GM21423 (cell line): ENCODE measurements around the gene MBNL2.

Source experiments
- ATAC-seq: cut with Tn5 transposase; IDR thresholded peaks from one replicate; pipeline ENCODE4 v1.9.1; 2021; ENCODE audit warnings: mild to moderate bottlenecking, moderate library complexity; ENCODE audit not compliant: unreplicated experiment

The MBNL2 gene

DNA sequence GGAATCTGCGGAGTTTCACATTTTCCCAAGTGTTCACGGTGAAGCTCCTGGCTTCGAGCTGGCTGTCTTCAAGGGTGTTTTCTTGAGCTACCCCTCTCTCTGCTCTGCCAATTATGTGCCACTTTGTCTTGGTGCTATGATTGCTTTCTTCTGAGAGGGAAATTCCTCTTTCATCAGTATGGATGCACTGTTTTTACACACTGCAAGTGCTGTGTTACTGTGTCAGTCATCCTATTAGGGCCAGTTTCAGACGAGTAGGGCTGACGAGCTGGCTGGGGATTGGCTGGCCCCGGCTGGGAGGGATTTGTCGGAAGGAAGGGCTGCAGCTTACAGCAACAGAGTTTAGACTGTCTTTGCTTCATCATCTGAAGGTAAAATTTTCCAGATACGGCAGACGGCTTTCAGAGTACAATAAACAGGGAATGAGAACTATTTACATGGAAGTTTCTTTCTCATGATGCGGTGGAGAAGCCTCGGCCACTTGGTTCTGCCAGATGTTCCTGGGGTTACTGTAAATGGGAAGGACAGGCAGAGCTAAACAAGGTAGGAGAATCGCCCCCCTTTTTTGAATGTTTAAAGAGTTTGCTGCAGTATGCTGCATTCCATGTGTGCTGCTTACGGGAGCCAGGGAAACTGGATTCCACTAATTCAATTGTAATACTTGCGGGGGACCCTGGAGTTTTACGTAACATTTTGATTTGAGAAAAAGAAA, at the start of gene MBNL2:
Gene MBNL2 (plus strand): TSS at position 345 of the 712 bp plus-strand sequence. CDS start 53,903 bp downstream, outside the sequence.
- peak; percentile 94 for ATAC-seq

GRCh38 chr13:97174638-97175037, 47.5 kb upstream of the MBNL2 start:
- no peak for ATAC-seq

DNA sequence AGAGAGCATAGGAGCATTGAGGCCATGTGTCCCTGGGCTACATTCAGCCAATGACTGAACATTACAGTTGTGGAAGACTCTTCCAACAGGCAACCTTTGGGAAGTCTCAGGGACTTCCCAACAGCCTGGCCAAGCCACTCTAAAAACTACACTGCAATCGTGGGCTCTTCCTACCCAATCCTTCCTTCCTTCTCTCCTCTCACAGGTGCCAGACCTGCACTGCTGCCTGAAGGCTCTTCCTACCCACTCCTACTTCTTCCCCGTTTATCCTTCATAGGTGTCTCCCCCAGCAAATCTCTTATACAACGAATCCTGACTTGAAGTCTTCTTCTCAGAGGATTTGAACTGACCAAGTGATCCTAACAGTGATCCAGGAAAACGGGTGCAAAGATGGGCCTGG, 47.1 kb upstream of the MBNL2 start:
- no peak for ATAC-seq

DNA sequence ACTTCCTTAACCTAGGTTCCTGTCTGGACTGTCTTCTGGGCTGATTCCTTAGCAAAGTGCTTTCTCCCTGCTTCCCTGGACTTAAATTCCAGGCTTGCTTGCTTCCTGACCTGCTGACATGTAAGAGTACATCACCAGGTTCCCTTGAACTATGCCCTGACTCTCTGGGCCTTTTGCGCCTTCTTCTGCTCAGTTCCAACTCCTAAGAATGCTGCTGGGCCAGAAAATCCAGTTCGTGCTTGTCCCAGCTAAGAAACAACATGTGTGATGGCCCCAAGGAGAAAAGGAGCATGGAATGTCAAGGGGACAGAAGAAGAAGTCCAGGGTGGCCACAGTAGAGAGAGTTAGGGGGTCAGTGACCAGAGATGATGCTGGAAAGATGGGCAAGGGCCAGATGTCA, 42.6 kb upstream of the MBNL2 start:
- no peak for ATAC-seq

DNA sequence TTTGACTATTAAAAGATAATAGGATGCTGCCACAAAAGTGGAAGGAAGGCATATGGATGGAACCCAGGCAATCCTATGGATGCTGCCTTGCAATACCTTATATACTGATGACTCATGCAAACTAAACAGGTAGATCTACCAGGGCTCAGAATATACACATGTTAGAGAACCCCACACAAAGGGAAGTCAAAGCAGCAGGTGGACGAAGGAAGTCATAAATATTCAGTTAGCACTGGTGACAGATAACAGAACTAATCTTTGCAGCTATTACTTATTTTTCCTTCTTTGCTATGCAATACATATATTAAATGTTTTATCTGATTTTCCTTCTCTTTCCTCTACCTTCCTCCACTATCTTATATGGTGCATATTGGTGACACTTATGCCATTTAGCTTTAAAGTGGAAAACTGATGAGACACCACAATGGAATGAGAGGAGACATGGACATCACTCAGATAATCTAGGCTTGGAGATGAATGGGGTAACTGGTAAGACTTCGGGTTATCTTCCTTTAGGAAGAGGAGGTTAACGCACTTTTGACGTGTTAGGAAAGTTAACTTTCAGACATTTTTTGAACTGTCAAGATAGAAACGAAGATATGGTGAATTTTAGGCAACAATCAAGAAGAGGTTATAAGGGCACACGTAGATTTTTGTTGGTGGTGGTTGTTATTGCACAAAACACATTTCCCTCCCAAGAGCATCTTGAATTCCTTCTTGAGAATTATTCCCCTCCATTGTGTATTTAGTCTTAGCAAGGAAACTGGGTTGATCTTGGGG, 39.8 kb upstream of the MBNL2 start:
- ATAC-seq = no peak

GRCh38 chr13:97185291-97185690, 36.8 kb upstream of the MBNL2 start:
- ATAC-seq = no peak

DNA sequence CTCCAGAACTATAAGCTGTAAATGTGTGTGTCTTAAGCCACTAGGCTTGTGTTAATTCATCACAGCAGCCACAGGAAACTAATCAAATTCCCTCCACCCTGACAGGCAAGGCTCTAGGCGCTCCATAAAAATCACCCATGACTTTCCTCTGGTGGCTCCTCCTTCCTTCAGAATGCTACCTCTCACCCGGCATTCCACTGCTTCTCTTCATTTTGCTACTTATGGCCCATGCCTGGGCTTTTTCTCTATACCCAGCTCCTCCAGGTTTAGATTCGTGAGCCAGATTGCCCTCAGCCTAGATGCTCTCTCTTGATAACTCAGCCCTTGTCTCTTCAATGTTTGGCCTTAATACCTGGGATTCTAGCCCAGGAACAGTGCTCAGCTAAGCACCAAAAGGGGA, 36.4 kb upstream of the MBNL2 start:
- no peak for ATAC-seq

- ATAC-seq = no peak
Measured at GRCh38 chr13:97188207-97188606, 33.9 kb upstream of the MBNL2 start.

DNA sequence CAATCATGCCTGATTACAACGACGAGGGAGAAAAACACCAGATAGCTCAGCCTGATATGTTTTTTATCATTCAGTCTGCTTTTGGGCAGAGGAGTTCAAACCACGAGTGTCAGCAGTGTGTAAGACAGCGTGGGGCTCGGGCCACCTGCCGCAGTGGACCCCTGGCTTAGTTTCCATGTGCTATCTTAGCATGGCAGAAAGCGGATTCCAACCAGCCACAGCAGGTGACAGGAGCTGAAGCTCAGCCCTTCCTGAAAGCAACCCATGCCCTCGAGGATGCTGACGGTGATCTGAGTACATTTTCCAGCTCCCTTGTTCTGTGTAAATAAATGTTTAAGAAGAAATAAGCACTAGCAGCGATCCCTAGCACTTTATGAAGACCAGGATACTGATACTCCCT, 32.2 kb upstream of the MBNL2 start:
- no peak for ATAC-seq

GRCh38 chr13:97191142-97191541, 31.0 kb upstream of the MBNL2 start:
- ATAC-seq = no peak

GRCh38 chr13:97191615-97192014, 30.5 kb upstream of the MBNL2 start:
- ATAC-seq = no peak

DNA sequence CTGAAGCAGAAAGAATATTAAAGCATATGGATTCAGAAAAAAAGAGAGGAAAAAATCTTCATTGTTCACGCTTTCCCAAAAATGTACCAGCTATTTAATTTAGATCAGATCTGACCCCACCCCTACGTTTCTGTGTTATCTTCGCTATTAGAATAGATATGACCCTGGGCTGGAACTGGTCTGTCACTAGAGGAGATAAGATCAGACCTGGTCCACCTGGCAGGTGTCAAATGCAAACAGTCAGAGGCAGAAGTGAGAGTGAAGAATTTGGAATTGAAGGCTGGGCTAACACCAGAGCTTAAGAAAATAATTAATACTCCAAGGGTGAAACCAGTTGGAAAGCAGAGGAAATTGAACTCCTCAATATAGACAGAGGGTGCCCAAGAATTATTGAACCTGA, 30.0 kb upstream of the MBNL2 start:
- ATAC-seq = no peak

- ATAC-seq = no peak
Measured at GRCh38 chr13:97193577-97193976, 28.6 kb upstream of the MBNL2 start.

- ATAC-seq = no peak
Measured at GRCh38 chr13:97194479-97194878, 27.7 kb upstream of the MBNL2 start.

DNA sequence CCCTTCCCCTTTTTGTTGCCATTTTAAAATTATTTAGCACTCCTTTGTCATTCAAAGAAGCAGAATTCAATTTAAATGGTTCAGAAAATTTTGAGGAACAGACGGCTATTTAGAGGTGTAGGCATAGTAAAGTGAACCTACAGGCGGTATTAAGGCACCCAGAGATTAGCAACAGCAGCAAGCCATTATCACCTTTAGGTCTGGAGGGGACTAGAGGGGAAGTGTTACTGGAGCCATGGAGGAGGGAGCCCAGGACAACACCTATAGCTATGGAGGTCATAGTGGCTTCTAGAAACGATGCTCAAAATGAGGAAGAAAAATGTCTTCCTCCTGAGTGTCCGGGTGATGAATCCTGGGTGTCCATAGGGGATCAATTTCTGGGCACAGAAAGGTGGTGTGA, 25.8 kb upstream of the MBNL2 start:
- ATAC-seq = no peak

- ATAC-seq = no peak
Measured at GRCh38 chr13:97198753-97199152, 23.4 kb upstream of the MBNL2 start.

DNA sequence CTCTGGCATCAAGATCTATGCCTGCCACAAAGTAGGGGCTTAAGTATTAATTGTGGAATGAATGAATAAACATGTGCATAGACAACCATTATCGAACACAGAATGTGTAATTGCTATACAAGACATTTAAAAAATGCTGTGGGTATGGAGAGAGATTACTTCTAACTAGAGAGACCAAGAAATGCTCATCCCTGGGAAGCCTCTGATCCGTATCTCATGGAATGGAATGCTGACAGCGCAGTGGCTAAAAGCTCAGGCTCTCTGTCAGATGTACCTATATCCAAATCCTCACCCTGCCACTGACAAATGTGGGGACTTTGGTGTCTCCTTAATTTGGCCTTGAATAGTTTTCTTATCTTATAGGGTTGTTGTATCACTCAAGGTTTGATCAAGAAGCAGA, 22.7 kb upstream of the MBNL2 start:
- no peak for ATAC-seq

- no peak for ATAC-seq
Measured at GRCh38 chr13:97200081-97200942, 21.8 kb upstream of the MBNL2 start.

DNA sequence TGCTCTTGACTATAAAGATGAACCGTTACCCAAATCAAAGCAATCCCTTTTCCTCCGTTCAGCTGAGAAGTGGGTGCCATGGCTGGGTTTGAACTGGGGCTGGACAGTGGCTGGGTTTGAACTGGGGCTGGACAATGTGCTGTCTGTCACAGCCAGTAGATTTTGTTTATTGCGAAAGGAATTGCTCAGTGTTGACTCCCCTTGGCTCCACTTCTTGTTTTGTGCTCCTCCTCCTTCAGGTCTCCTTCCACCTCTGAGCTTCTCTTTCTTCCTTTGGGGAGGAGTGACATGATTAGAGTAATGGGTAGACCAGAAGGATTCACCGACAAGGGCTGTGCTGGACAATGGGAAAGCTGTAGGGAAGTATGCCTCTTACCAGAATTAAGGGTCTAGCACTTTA, 19.4 kb upstream of the MBNL2 start:
- ATAC-seq = no peak

GRCh38 chr13:97205465-97205864, 16.7 kb upstream of the MBNL2 start:
- no peak for ATAC-seq

GRCh38 chr13:97205982-97206381, 16.2 kb upstream of the MBNL2 start:
- no peak for ATAC-seq
